T-helper 22 cell (primary cell): ENCODE measurements around the gene AGPAT3.

Experiments used
- DNase-seq: peaks from one replicate; pipeline ENCODE4 v3.0.0-alpha.2; 2020; ENCODE audit warnings: low read depth

The AGPAT3 gene

GRCh38 chr21:43864313-43864961 lies 586 bp upstream of the AGPAT3 start:
- DNase-seq: no peak

GRCh38 chr21:43865540-43866259 lies 677 bp downstream of the AGPAT3 start:
- DNase-seq: no peak

- no peak for DNase-seq
These were observed 1.2 kb downstream of the AGPAT3 start for GRCh38 chr21:43866260-43866629.

GRCh38 chr21:43866659-43867331 lies 1.8 kb downstream of the AGPAT3 start:
- peak; percentile 58 for DNase-seq

GRCh38 chr21:43867332-43867703 lies 2.3 kb downstream of the AGPAT3 start:
- no peak for DNase-seq

GRCh38 chr21:43867948-43868347 lies 2.9 kb downstream of the AGPAT3 start:
- no peak for DNase-seq

- no peak for DNase-seq
These were observed 3.4 kb downstream of the AGPAT3 start for GRCh38 chr21:43868461-43868860.

- DNase-seq: no peak
These were observed 4.7 kb downstream of the AGPAT3 start for GRCh38 chr21:43869486-43870325.

- no peak for DNase-seq
These were observed 6.5 kb downstream of the AGPAT3 start for GRCh38 chr21:43871487-43871886.

GRCh38 chr21:43872531-43873197 lies 7.6 kb downstream of the AGPAT3 start:
- no peak for DNase-seq

GRCh38 chr21:43873673-43874072 lies 8.7 kb downstream of the AGPAT3 start:
- no peak for DNase-seq

- no peak for DNase-seq
These were observed 9.2 kb downstream of the AGPAT3 start for GRCh38 chr21:43874085-43874805.

- no peak for DNase-seq
These were observed 11.6 kb downstream of the AGPAT3 start for GRCh38 chr21:43876605-43877004.

- no peak for DNase-seq
These were observed 13.0 kb downstream of the AGPAT3 start for GRCh38 chr21:43877936-43878575.

GRCh38 chr21:43879348-43880110 lies 14.5 kb downstream of the AGPAT3 start:
- DNase-seq: no peak

- no peak for DNase-seq
These were observed 15.3 kb downstream of the AGPAT3 start for GRCh38 chr21:43880111-43880985.

- no peak for DNase-seq
These were observed 16.3 kb downstream of the AGPAT3 start for GRCh38 chr21:43881283-43881682.

GRCh38 chr21:43881935-43882334 lies 16.9 kb downstream of the AGPAT3 start:
- DNase-seq: no peak
